GM19193 (cell line): ENCODE data around the gene MZT2A.
"Not testable (repeated sequence)": the region's sequence is repeated elsewhere in the genome, so short reads cannot be mapped to it uniquely, and the experiment has no call there.

ENCODE experiments used
- POLR2A ChIP-seq: IDR thresholded peaks from 4 replicates; pipeline ENCODE4 v1.6.1; 2011; ENCODE audit not compliant: insufficient read depth, insufficient read length; ENCODE audit errors: extremely low read depth

MZT2A gene

DNA sequence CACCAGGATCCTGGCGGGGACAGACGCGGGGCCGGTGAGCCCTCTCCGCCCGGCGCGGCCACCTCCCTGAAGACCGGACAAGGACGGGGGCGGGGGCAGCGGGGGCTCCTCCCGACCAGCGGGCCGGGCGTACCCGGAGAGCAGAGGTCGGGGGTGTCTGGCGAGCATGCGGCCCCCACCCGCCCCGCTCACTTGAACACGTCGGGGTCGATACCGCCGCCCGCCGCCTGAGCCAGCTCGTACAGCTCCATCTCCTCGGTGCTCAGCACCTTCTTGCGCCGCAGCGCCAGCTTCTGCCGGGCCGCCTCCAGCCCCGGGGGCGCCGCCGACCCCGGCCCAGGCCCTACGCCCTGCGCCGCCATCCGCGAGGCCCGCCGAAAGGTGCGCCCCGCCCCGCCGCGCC is at the start of gene MZT2A:
TSS of gene MZT2A (minus strand) at position 383 of the 403 bp plus-strand sequence. CDS start at position 362, 21 bp downstream.
- not testable (repeated sequence) for TF ChIP-seq POLR2A

DNA sequence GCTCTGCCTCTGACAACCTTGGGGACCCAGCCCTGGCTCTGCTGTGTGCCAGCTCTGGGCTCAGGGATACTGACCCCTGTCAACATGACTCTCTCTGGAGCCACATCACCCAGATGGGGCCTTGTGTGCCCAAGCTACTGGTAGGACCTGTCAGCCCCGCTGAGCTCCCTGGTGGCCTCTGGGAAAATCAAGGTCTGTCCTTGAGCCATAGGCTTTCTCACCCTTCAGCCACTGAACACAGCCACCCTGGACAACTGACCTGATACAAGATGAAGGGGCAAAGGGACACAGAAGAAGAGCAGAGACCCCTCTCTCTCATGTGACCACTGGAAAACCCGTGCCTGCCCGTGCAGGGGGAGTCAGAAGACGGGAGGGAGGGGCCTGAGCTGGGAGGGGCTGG is 43.3 kb upstream of the MZT2A start:
- TF ChIP-seq POLR2A = no peak

DNA sequence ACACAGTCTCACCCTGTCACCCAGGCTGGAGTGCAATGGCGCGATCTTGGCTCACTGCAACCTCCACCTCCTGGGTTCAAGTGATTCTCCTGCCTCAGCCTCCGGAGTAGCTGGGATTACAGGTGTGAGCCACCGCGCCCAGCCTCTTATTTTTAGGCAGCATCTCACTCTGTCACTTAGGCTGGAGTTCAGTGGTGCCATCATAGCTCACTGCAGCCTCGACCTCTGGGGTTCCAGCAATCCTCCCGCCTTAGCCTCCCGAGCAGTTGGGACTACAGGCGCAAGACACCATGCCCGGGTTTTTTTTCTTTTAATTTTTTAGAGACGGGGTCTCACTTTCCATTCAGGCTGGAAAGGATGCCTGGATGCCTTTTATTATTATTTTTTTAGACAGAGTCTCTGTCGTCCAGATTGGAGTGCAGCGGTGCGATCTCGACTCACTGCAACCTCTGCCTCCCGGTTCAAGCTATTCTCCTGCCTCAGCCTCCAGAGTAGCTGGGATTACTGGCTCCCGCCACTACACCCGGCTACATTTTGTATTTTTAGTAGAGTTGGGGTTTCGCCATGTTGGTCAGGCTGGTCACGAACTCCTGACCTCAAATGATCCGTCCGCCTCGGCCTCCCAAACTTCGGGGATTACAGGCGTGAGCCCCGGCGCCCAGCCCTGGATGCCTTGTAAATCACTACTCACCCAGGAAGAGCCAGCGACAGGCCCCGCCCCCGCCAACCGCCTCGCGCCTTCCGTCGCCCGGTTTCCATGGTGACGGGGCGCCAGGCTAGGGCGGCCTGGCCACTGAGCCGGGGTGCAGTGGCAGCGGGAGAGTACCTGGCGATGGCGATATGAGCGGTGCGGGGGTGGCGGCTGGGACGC is 35.2 kb upstream of the MZT2A start, which contains the start of gene CCDC74A:
TSS of gene CCDC74A (plus strand) at position 758 of the 871 bp plus-strand sequence. CDS start at position 841, 83 bp downstream.
- not testable (repeated sequence) for TF ChIP-seq POLR2A

DNA sequence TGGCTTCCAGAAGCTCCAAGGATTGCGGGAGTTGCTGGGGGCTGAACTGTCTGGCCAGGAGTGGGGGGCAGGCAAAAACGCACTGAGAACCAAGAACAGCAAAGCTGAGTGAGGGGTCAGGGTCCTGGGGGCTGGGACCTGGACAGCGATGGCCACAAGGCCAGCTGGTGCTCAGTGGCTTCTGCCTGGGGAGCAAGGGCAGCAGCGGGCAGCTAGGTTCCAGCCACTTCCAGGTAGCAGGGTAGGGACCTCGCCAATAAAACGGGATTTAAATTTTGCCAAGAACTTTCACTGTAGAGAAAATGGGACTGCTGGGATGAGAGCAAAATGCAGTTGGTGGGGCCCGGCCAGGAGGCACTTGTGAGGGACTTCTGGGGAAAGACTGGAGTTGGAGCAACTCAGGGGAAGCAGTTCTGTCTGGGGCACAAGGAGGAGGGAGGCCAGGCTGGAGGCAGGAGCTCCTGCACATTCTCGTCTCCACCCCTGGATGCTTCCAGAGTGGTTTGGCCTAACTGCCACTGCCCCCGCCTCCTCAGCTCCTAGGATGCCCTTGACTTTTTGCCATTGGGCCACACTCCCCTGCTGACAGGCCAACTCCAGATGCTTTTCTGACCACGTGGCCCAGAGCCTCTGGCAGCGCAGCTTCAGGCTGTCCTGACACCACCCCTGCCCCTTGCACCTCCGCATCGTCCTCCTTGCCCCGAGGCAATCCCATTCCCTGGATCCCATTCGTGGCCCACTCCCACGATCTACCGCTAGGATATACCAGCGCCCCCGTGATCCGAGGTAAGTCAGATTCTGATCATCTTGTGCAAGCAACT is 30.0 kb upstream of the MZT2A start:
- no peak for TF ChIP-seq POLR2A

GRCh38 chr2:131520526-131520925 is 28.3 kb upstream of the MZT2A start:
- no peak for TF ChIP-seq POLR2A

DNA sequence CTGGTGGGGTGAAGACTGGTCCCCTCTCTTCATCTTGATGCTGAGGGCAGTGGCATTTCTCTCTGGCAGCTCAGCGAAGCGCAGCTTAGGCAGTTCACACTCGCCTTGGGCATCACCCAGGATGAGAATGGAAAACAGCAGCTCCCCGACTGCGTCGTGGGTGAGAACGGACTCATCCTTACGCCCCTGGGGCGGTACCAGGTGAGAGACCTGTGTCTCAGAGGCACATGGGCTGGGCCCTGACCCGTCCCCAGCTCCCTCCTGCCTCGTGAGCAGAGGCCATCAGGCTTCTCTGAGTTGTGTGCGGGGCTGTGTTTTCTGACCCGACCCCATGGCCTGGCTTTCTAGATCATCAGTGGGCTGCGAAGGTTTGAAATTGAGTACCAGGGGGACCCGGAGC is 27.3 kb upstream of the MZT2A start:
- TF ChIP-seq POLR2A = no peak

- no peak for TF ChIP-seq POLR2A
These were observed 25.1 kb upstream of the MZT2A start for GRCh38 chr2:131517106-131517831.

DNA sequence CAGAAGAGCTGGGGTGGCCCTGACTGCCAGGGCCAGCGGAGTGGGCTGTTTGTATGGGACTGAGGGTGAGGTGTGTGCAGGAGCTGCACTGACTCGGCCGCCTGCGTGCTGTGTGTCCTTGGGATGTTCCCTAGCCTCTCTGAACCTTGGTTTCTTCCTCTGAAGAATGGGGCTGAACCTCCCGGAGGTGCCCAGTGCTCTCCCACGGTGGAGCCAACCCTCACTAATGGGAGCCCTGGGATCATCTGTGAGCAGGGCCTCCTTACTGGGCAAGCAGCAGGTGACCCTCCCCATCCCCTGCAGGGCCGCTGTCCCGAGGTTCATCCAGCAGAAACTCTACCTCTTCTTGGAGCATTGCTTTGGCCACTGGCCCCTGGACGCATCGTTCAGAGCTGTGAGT is 23.8 kb upstream of the MZT2A start:
- TF ChIP-seq POLR2A = no peak

- no peak for TF ChIP-seq POLR2A
These were observed 17.4 kb upstream of the MZT2A start for GRCh38 chr2:131509615-131510014.

DNA sequence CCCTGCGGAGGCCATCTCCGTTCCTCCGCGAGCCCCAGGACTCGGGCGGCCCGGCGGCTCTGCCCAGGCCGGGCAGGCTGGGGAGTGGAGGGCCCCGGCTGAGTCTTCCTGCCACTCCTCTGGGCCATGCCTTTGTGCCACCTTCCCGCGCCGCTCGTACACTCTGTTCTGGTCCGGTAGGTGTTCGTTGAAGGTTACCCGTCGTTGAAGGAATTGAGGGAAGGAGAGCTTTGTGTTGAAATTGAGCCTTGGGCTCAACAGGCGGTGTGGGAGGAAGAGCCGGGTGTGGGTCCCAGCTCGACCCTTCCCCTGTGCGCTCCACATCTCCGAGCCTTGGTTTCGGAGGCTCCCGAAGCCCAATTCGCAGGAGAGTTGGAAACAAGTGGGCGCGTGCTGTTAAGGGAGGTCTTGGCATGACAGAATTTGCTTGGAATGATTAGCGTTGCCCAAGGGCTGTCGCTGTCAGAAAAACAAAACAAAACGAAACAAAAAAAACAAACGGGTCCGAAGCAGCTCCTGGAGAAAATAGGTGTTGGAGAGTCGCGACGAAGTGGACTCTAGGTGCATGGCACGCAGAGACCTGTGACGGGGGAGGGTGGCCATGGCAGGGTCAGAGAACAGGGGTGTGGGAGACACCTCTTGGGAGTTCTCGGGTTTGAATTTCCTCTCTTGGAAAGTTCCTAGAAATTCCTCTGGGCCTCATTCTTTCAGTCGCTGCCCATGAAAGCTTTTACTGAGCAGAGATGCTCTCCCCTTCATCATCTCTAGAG is 1.2 kb upstream of the MZT2A start:
- no peak for TF ChIP-seq POLR2A

DNA sequence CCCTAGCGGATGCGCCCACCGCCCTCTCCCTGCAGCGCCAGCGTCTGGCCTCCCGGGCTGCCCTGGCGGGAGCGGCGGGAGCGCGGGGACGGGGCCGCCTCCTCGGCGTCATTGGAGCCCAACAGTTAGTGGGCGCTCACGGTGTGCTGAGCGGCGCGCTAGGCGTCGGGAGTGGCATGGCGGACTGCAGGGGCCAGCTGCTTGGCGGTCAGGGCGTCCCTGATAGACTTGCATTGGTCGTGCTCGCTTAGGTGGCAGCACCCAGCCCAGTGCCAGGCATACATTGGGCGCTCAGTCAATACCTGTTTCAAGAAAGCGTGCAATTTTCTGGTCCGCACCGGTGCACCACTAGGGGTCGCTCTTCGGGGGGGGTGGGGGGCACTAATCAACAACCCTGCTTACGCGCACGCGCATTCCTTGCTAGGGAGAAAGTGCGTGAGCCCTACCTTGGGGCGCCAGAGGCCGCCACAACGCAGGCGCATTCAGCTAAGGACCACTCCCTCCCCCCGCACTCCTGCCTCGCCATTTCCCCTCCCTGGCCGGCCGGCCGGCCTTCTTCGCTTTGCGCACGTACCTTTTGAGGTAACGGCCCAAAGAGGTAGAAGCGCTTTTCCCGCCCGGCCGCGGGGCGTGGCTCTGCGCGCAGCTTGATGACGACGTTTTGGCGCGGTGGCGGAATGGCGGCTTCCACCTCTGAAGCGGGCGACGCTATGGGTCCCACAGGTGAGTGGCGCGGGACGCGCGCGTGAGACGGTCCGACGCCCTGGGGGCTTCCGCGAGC is 411 bp upstream of the MZT2A start:
- TF ChIP-seq POLR2A = peak; percentile 46

GRCh38 chr2:131488306-131489205 is 3.6 kb downstream of the MZT2A start:
- TF ChIP-seq POLR2A = no peak
